ENCODE measurements around the gene DAB2IP. TPM values are rescaled to one million over a fixed set of nuclear protein-coding genes. Genes with fewer than 3 reads are reported as not detected.

Gene DAB2IP
- total RNA-seq, 1 experiment from 2014 or later = 31.0 TPM

DNA sequence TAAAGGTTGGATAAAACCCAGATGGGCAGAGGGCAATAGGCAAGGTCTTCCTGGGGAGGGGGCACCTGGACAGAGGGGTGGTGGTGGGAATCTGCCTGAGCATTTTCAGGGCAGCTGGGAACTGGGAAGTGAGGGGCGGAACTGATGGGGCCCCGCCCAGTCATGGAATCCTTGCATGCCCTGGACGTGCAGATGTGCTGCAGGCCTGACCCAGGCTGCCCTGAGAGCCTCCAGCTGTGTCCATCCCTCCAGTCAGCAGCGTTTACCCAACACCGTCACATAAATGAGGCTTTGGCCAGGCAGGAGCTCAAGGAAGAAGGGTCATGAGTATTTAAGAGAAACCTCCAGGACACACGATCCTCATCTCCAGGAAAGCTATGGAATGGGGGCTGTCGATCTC, 70.3 kb downstream of the DAB2IP start:
- no TSS peak for BruUV-seq (replicated peaks)
- ATAC-seq (0 out of 2 replicates have a peak, but pooled peaks have one; percentile 48), DNase-seq (ENCODE audit: low read depth, low spot score) (no peak)
- Histone ChIP-seq H3K36me3 (ENCODE audit: control insufficient read depth in 1 of 2, insufficient read depth in 2 of 2, low read length in 2 of 2) (no peaks in the 10 kb centered on the region), H3K9ac (ENCODE audit: low read length) (no peak overlapping the region), H2AFZ (ENCODE audit: low read depth, low read length, poor library complexity, severe bottlenecking) (no peak overlapping the region), H3K9me2 (ENCODE audit: insufficient read depth) (no peaks in the 10 kb centered on the region), H3K27ac (ENCODE audit: low read depth, low read length) (no peak overlapping the region), H3K27me3 (ENCODE audit: insufficient read depth, low read length) (no peaks in the 10 kb centered on the region), H3K4me3 (replicated peaks in 1 of 2; ENCODE audit: low read depth in 1 of 2, low read length in 2 of 2) (no peak overlapping the region), H3K4me2 (ENCODE audit: low read length) (no peak overlapping the region; the same call in 1 of the 2 replicates), H4K20me1 (ENCODE audit: insufficient read depth) (no peaks in the 10 kb centered on the region), H3K79me2 (ENCODE audit: insufficient read depth, low read length) (peaks cover 14% of the 10 kb centered on the region; the same call in 1 of the 2 replicates), H3K9me3 (ENCODE audit: control insufficient read depth in 1 of 2, insufficient read depth in 1 of 2, low read depth in 1 of 2, low read length in 2 of 2) (no peaks in the 10 kb centered on the region), H3K4me1 (ENCODE audit: control insufficient read depth in 1 of 2, insufficient read depth in 2 of 2, low read length in 2 of 2) (peaks cover 19 to 26% of the 10 kb centered on the region in 2 experiments)
- intact Hi-C loops (cut with micrococcal nuclease) = loop anchor here (1.0 kb wide), 1 partner anchor 271 kb away; no protein-coding TSS in a partner anchor
- RAD21 ChIA-PET (ENCODE audit: low non-redundant PET in 1 of 2, low total read pairs in 2 of 2, uncharacterized antibody in 2 of 2, unreplicated experiment in 2 of 2) = no interaction called here
- TF ChIP-seq POLR2A (IDR thresholded peaks at IDR 0.05; ENCODE audit: borderline replicate concordance, extremely low read depth, insufficient read depth, insufficient read length) (no peak), TCF7L2 (IDR thresholded peaks at IDR 0.05; ENCODE audit: borderline replicate concordance, extremely low read depth, insufficient read depth, insufficient read length) (no peak)
- TF ChIP-seq, protein P1, sequence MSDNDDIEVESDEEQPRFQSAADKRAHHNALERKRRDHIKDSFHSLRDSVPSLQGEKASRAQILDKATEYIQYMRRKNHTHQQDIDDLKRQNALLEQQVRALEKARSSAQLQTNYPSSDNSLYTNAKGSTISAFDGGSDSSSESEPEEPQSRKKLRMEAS (IDR thresholded peaks at IDR 0.05) = no peak
- CTCF ChIA-PET = interaction anchor here (1.3 kb wide), 1 partner anchor 13 kb away, joined by 6 read pairs; no protein-coding TSS in a partner anchor
- POLR2A ChIA-PET = no interaction called here

DNA sequence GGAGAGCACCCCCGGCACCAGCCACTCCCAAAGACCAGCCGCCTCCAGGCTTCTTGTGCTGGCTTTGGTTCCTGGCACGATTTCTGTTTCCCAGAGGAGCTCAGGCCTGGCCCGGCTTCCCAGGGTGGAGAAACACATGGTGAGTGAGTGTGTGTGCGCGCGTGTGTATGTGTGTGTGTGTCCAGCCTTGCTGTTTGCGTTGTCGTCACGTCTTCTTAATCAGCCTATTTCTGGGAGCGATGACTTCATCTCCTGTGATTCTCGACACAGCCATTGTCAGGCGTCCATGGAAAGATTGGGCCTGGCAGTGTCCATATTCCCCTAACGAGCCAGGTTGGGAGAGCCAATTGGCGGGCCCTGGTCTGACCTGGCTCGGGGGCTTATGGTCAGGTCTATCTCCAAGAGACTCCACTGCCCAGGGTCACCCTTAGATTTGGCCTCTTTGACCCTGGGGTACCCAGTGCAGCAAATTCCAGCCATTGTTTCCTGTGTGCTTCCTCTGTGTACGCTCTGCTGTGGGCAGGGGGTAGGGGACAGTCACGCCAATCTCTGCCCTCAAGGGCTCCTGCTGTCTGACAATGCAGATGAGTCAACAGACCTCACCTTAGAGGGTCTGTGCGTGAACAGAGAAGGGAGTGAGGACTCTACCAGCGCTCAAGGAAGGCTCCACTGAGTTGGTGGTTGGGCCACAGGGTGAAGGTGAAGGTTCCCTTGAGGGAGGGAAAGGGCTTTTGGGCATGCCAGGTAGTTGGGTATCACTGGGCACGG, 73.8 kb downstream of the DAB2IP start:
- no peak overlapping the region for H3K4me3 ChIP-seq (replicated peaks in 1 of 2; ENCODE audit: low read depth in 1 of 2, low read length in 2 of 2)
- ATAC-seq = no peak
- BruUV-seq (replicated peaks) = no TSS peak
- ChIA-PET RAD21 (ENCODE audit: low non-redundant PET in 1 of 2, low total read pairs in 2 of 2, uncharacterized antibody in 2 of 2, unreplicated experiment in 2 of 2) (no interaction called here), CTCF (no interaction called here), POLR2A (no interaction called here)
- H3K4me2 ChIP-seq (ENCODE audit: low read length) = no peak overlapping the region
- no peaks in the 10 kb centered on the region for H3K36me3 ChIP-seq (ENCODE audit: control insufficient read depth in 1 of 2, insufficient read depth in 2 of 2, low read length in 2 of 2)
- H3K79me2 ChIP-seq (ENCODE audit: insufficient read depth, low read length) = peaks cover 17% of the 10 kb centered on the region; the same call in 1 of the 2 replicates
- H3K9ac ChIP-seq (ENCODE audit: low read length) = no peak overlapping the region
- H2AFZ ChIP-seq (ENCODE audit: low read depth, low read length, poor library complexity, severe bottlenecking) = no peak overlapping the region
- peaks cover 14 to 20% of the 10 kb centered on the region in 2 experiments for H3K4me1 ChIP-seq (ENCODE audit: control insufficient read depth in 1 of 2, insufficient read depth in 2 of 2, low read length in 2 of 2)
- H3K27ac ChIP-seq (ENCODE audit: low read depth, low read length) = no peak overlapping the region
- intact Hi-C loops (cut with micrococcal nuclease) = no loop called here
- no peaks in the 10 kb centered on the region for H3K9me3 ChIP-seq (ENCODE audit: control insufficient read depth in 1 of 2, insufficient read depth in 1 of 2, low read depth in 1 of 2, low read length in 2 of 2)
- DNase-seq (ENCODE audit: low read depth, low spot score) = no peak
- H3K9me2 ChIP-seq (ENCODE audit: insufficient read depth) = no peaks in the 10 kb centered on the region
- H3K27me3 ChIP-seq (ENCODE audit: insufficient read depth, low read length) = no peaks in the 10 kb centered on the region
- no peaks in the 10 kb centered on the region for H4K20me1 ChIP-seq (ENCODE audit: insufficient read depth)
- TF ChIP-seq RAD21 (IDR thresholded peaks at IDR 0.05; ENCODE audit: low read depth) (no peak), ZFX (IDR thresholded peaks at IDR 0.05) (no peak), SIN3A (IDR thresholded peaks at IDR 0.05; ENCODE audit: low read depth) (no peak), FOSL1 (IDR thresholded peaks at IDR 0.05; ENCODE audit: low read depth) (no peak), ZNF274 (IDR thresholded peaks at IDR 0.05; ENCODE audit: low read depth, low read length) (no peak), EZH2phosphoT487 (IDR thresholded peaks at IDR 0.05; ENCODE audit: borderline replicate concordance) (no peak)
- TF ChIP-seq, protein P2, sequence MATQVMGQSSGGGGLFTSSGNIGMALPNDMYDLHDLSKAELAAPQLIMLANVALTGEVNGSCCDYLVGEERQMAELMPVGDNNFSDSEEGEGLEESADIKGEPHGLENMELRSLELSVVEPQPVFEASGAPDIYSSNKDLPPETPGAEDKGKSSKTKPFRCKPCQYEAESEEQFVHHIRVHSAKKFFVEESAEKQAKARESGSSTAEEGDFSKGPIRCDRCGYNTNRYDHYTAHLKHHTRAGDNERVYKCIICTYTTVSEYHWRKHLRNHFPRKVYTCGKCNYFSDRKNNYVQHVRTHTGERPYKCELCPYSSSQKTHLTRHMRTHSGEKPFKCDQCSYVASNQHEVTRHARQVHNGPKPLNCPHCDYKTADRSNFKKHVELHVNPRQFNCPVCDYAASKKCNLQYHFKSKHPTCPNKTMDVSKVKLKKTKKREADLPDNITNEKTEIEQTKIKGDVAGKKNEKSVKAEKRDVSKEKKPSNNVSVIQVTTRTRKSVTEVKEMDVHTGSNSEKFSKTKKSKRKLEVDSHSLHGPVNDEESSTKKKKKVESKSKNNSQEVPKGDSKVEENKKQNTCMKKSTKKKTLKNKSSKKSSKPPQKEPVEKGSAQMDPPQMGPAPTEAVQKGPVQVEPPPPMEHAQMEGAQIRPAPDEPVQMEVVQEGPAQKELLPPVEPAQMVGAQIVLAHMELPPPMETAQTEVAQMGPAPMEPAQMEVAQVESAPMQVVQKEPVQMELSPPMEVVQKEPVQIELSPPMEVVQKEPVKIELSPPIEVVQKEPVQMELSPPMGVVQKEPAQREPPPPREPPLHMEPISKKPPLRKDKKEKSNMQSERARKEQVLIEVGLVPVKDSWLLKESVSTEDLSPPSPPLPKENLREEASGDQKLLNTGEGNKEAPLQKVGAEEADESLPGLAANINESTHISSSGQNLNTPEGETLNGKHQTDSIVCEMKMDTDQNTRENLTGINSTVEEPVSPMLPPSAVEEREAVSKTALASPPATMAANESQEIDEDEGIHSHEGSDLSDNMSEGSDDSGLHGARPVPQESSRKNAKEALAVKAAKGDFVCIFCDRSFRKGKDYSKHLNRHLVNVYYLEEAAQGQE (IDR thresholded peaks at IDR 0.05; ENCODE audit: low read depth) = no peak
- TF ChIP-seq, protein P3, sequence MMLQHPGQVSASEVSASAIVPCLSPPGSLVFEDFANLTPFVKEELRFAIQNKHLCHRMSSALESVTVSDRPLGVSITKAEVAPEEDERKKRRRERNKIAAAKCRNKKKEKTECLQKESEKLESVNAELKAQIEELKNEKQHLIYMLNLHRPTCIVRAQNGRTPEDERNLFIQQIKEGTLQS (IDR thresholded peaks at IDR 0.05) = no peak
- TF ChIP-seq, protein P4, sequence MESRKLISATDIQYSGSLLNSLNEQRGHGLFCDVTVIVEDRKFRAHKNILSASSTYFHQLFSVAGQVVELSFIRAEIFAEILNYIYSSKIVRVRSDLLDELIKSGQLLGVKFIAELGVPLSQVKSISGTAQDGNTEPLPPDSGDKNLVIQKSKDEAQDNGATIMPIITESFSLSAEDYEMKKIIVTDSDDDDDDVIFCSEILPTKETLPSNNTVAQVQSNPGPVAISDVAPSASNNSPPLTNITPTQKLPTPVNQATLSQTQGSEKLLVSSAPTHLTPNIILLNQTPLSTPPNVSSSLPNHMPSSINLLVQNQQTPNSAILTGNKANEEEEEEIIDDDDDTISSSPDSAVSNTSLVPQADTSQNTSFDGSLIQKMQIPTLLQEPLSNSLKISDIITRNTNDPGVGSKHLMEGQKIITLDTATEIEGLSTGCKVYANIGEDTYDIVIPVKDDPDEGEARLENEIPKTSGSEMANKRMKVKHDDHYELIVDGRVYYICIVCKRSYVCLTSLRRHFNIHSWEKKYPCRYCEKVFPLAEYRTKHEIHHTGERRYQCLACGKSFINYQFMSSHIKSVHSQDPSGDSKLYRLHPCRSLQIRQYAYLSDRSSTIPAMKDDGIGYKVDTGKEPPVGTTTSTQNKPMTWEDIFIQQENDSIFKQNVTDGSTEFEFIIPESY (IDR thresholded peaks at IDR 0.05; ENCODE audit: extremely low read depth, insufficient replicate concordance, low read length) = no peak

Measured in HCT116 (cell line).